Uterus (tissue), 4 donors: ENCODE results near the gene CARD14. TPM values are rescaled to one million over a fixed set of nuclear protein-coding genes. Genes with fewer than 3 reads are reported as not detected.

Experiments
- DNase-seq, 2 donors: peaks; one replicate each; pipeline ENCODE4 v3.0.0-alpha.2; 2019 to 2020
- H3K27ac ChIP-seq, 2 donors: fragments of 200-600 bp; sonication (generic); 1 replicate in 1 of 2; 2 replicates in 1 of 2; pipeline ENCODE4 v1.5.1; 2016 to 2018
- H3K27me3 ChIP-seq, 2 donors: fragments of 200-600 bp; sonication (generic); one replicate each; pipeline ENCODE4 v1.5.1; 2018 to 2019; ENCODE audit warnings: control low read depth in 1 of 2
- H3K36me3 ChIP-seq, 2 donors: fragments of 200-600 bp; sonication (generic); one replicate each; pipeline ENCODE4 v1.5.1; 2019; ENCODE audit warnings: control low read depth in 1 of 2
- H3K4me1 ChIP-seq, 2 donors: fragments of 200-600 bp; sonication (generic); one replicate each; pipeline ENCODE4 v1.5.1; 2018 to 2019; ENCODE audit warnings: control low read depth in 1 of 2
- H3K4me3 ChIP-seq, 2 donors: fragments of 200-600 bp; sonication (generic); 1 replicate in 1 of 2; 2 replicates in 1 of 2; pipeline ENCODE4 v1.5.1; 2018 to 2019; ENCODE audit warnings: mild to moderate bottlenecking in 1 of 2
- H3K9me3 ChIP-seq, 2 donors: fragments of 200-600 bp; sonication (generic); one replicate each; pipeline ENCODE4 v1.5.1; 2019; ENCODE audit warnings: control low read depth in 1 of 2
- CTCF ChIP-seq, 4 experiments: fragments of 200-600 bp in 2 of 4; fragments of 450-650 bp in 2 of 4; sonication (generic) in 2 of 4; IDR thresholded peaks; one replicate each; pipeline ENCODE4 v1.5.1; 2016 to 2019; ENCODE audit warnings: antibody characterized with exemption in 4 of 4, mild to moderate bottlenecking in 2 of 4, moderate library complexity in 1 of 4
- POLR2A ChIP-seq, 2 donors: fragments of 450-650 bp; IDR thresholded peaks; one replicate each; pipeline ENCODE4 v1.6.1; 2016; ENCODE audit warnings: antibody characterized with exemption in 2 of 2, mild to moderate bottlenecking in 1 of 2, moderate library complexity in 1 of 2
- intact Hi-C: fragments of 100-400 bp; cut with DNase I; formaldehyde crosslinking; loops from one replicate; pipeline ENCODE4 v1.15.1; 2023; ENCODE audit warnings: low total_unique reads
- total RNA-seq, 4 donors: library from RNA; depleted of rRNA in 3 of 4; stranded (reverse); fragments of >200 nt in 3 of 4; gene quantifications; one replicate each; pipeline versions ENCODE4 v1.1.0 to v1.2.4, GENCODE V29; 2014 to 2023
- donor health status: DM: yes; HTN: yes; CAD: no.

Gene CARD14
- total RNA-seq, 4 donors from 2014 or later = 0.43 to 1.4 TPM; not detected in 2

DNA sequence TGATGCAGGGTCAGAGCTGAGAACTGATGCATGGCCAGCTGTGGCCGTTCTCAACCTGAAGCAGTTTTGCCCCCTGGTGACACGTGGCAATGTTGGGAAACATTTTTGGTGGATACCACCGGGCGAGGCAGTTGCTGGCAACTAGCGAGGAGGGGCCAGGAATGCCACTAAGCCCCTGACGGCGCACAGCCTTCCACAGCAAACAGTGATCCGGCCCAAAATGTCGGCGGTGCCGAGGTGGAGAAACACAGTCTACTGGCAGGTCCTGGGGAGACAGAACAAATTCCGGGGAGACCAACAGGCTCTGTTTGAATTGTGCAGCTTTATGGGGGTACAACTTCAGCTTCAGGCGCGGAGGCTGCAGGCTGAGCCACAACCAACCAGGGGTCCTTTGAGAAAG, 58.6 kb downstream of the CARD14 start:
- H3K4me1 ChIP-seq = no peaks in the 10 kb centered on the region
- DNase-seq = no peak
- TF ChIP-seq CTCF (IDR thresholded peaks at IDR 0.05) (no peak), POLR2A (IDR thresholded peaks at IDR 0.05) (no peak)
- intact Hi-C loops = no loop called here
- no peak overlapping the region for H3K4me3 ChIP-seq
- H3K27me3 ChIP-seq = no peaks in the 10 kb centered on the region
- peaks cover 0 to 16% of the 10 kb centered on the region in 2 donors for H3K9me3 ChIP-seq
- H3K27ac ChIP-seq = no peak overlapping the region
- no peaks in the 10 kb centered on the region for H3K36me3 ChIP-seq

GRCh38 chr17:80229011-80229410, 59.2 kb downstream of the CARD14 start:
- Histone ChIP-seq H3K4me3 (no peak overlapping the region), H3K36me3 (no peaks in the 10 kb centered on the region), H3K27me3 (no peaks in the 10 kb centered on the region), H3K27ac (no peak overlapping the region), H3K9me3 (peaks cover 0 to 16% of the 10 kb centered on the region in 2 donors), H3K4me1 (no peaks in the 10 kb centered on the region)
- intact Hi-C loops = no loop called here
- DNase-seq = no peak
- TF ChIP-seq POLR2A (IDR thresholded peaks at IDR 0.05) (no peak), CTCF (IDR thresholded peaks at IDR 0.05) (no peak)

DNA sequence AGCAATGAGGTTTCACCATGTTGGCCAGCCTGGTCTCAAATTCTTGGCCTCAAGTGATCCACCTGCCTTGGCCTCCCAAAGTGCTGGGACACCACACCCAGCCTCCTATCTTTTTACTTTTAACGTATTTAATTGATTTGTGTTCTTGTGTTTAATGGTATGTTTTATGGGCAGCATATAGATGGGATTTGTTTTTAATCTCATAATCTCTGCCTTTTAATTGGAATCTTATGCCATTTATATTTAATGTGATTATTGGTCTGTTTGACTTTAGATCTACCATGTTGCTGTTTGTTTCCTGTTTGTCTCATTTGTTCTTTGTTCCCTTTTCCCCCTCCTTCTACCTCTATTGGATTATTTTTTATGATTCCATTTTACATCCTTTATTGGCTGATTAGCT, 62.6 kb downstream of the CARD14 start:
- Histone ChIP-seq H3K36me3 (no peaks in the 10 kb centered on the region), H3K27ac (no peak overlapping the region), H3K27me3 (no peaks in the 10 kb centered on the region), H3K4me1 (no peaks in the 10 kb centered on the region), H3K4me3 (no peak overlapping the region), H3K9me3 (peaks cover 0 to 16% of the 10 kb centered on the region in 2 donors)
- TF ChIP-seq POLR2A (IDR thresholded peaks at IDR 0.05) (no peak), CTCF (IDR thresholded peaks at IDR 0.05) (no peak)
- no peak for DNase-seq
- intact Hi-C loops = no loop called here

DNA sequence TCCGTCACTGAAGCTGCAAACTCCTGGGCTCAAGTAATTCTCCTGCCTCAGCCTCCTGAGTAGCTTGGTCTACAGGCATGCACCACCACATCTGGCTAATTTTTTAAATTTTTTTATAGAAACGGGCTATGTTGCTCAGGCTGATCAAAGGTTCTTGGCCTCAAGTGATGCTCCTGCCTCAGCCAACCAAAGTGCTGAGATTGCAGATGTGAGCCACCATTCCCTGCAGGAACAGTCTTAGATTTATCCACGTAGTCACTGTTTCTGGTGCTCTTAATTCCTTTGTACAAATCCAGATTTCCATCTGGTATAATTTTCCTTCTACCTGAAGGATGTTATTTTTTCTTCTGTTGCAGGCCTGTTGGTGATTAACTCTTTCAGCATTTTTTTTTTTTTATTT, 63.4 kb downstream of the CARD14 start:
- DNase-seq = no peak
- Histone ChIP-seq H3K9me3 (peaks cover 0 to 16% of the 10 kb centered on the region in 2 donors), H3K36me3 (no peaks in the 10 kb centered on the region), H3K27me3 (no peaks in the 10 kb centered on the region), H3K4me1 (no peaks in the 10 kb centered on the region), H3K4me3 (no peak overlapping the region), H3K27ac (no peak overlapping the region)
- intact Hi-C loops = no loop called here
- TF ChIP-seq POLR2A (IDR thresholded peaks at IDR 0.05) (no peak), CTCF (IDR thresholded peaks at IDR 0.05) (no peak)

DNA sequence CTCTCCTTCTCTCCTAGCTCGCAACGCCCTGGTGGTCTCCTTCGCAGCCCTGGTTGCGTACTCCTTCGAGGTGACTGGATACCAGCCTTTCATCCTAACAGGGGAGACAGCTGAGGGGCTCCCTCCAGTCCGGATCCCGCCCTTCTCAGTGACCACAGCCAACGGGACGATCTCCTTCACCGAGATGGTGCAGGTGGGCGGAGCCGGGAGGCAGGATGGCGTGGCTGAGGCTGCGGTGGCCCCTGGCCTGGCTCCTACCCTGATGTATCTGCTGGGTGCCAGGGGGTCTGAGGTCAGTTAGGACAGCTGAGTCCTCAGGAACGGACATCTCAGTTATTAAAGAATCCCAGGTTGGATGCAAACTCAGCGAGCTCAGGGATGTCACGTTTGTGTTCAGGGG, 67.1 kb downstream of the CARD14 start:
- Histone ChIP-seq H3K36me3 (no peaks in the 10 kb centered on the region), H3K4me1 (no peaks in the 10 kb centered on the region), H3K27ac (no peak overlapping the region), H3K4me3 (no peak overlapping the region), H3K9me3 (peaks cover 0 to 14% of the 10 kb centered on the region in 2 donors), H3K27me3 (no peaks in the 10 kb centered on the region)
- intact Hi-C loops = no loop called here
- no peak for TF ChIP-seq POLR2A (IDR thresholded peaks at IDR 0.05)
- no peak for DNase-seq

DNA sequence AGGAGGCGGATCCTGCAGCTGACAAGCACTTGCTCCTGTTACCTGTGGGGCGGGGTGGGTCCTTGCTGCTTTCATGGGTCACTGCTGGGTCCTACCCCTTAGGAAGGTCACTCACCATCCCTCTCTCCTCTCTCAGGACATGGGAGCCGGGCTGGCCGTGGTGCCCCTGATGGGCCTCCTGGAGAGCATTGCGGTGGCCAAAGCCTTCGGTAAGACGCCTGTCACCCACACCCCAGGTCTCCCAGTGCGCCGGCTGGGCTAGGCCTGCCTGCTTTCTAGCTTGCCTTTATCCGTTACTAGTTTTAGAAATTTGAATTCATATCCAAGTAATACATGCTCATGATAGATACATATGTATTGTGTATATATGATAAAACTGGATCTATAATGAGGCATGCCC, 67.6 kb downstream of the CARD14 start:
- TF ChIP-seq POLR2A (IDR thresholded peaks at IDR 0.05) = no peak
- TF ChIP-seq CTCF (IDR thresholded peaks at IDR 0.05) = no peak
- no peaks in the 10 kb centered on the region for H3K36me3 ChIP-seq
- H3K27me3 ChIP-seq = no peaks in the 10 kb centered on the region
- no peak overlapping the region for H3K4me3 ChIP-seq
- no peaks in the 10 kb centered on the region for H3K4me1 ChIP-seq
- intact Hi-C loops = no loop called here
- no peak overlapping the region for H3K27ac ChIP-seq
- H3K9me3 ChIP-seq = peaks cover 0 to 9% of the 10 kb centered on the region in 2 donors
- DNase-seq = no peak
